LNCAP (cell line): ENCODE measurements around the gene TMEM80.

Experiments used
- TF ChIP-seq, protein P1 (sequence below): fragments of 450-650 bp; IDR thresholded peaks from 2 replicates; pipeline ENCODE4 v1.5.1; 2017; ENCODE audit warnings: mild to moderate bottlenecking

TMEM80 gene

GRCh38 chr11:695538-696248, at the start of gene TMEM80:
TSS of gene TMEM80 (plus strand) at chr11:695816. CDS start at chr11:695828, 12 bp downstream.
- TF ChIP-seq, protein P1, sequence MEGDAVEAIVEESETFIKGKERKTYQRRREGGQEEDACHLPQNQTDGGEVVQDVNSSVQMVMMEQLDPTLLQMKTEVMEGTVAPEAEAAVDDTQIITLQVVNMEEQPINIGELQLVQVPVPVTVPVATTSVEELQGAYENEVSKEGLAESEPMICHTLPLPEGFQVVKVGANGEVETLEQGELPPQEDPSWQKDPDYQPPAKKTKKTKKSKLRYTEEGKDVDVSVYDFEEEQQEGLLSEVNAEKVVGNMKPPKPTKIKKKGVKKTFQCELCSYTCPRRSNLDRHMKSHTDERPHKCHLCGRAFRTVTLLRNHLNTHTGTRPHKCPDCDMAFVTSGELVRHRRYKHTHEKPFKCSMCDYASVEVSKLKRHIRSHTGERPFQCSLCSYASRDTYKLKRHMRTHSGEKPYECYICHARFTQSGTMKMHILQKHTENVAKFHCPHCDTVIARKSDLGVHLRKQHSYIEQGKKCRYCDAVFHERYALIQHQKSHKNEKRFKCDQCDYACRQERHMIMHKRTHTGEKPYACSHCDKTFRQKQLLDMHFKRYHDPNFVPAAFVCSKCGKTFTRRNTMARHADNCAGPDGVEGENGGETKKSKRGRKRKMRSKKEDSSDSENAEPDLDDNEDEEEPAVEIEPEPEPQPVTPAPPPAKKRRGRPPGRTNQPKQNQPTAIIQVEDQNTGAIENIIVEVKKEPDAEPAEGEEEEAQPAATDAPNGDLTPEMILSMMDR = no peak

- TF ChIP-seq, protein P1 = no peak
Measured at GRCh38 chr11:646214-646613, 49.4 kb upstream of the TMEM80 start.

- TF ChIP-seq, protein P1 = no peak
Measured at GRCh38 chr11:650482-650881, 45.1 kb upstream of the TMEM80 start.

- TF ChIP-seq, protein P1 = no peak
Measured at GRCh38 chr11:653837-654236, 41.8 kb upstream of the TMEM80 start.

GRCh38 chr11:655036-655726, 40.4 kb upstream of the TMEM80 start:
- TF ChIP-seq, protein P1 = no peak

DNA sequence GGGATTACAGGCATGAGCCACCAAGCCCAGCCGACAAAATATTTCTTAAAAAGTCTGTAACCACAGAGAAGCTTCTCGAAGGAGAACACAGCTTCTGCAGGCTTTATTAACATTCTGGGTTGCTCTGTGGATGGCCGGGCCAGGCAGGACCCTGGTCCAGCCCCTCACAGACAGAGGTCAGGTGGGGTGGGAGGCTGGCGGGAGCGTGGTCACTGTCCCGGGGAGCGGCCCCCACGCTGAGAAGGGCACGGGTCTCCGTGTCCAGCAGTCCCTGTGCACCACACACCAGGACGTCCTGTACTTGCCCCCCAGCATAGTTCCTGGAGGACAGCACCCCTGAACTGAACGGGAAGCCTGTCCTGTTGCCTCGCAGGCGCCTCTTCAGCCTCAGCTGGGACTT, 39.2 kb upstream of the TMEM80 start:
- TF ChIP-seq, protein P1 = no peak

DNA sequence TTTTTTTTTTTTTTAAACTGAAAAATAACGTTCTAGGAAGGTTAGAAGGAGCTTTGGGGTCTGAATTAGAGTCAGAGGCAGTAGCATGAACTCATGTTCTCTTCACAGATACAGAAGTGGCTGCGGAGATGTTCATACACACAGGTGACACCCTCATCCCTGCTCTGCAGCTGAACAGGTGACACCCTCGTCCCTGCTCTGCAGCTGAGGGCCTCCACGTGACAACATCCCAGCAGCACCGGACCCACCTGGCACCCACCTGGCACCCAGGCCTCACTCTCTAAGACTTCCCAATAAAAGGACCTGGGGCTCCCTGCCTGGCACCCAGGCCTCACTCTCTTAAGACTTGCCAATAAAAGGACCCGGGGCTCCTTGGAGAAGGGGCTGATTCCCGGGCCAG, 38.8 kb upstream of the TMEM80 start:
- TF ChIP-seq, protein P1 = no peak
